ENCODE data around the gene QKI. TPM values are rescaled to one million over a fixed set of nuclear protein-coding genes. Genes with fewer than 3 reads are reported as not detected.

The QKI gene
- total RNA-seq, 2 experiments from 2014 or later, result 43.3 to 47.5 TPM

DNA sequence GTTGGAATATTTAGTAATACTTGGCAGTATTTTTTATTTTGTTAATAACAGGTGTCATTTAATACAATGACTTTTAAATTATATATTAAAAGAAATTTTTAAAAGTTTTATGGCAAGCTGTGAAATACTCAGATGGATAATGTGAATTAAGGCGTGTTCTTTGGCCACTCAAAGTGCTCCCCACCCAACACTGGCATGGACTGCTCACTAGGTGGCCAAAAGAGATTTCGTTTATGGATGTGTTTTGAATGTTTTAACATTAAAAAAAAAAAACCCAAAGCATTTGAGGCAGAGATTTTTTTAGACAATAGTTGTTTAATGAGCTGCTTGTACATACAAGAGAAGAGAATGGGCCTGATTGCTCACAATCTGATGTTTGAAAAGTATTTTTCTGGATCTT, 86.5 kb downstream of the QKI start:
- no peak for ATAC-seq
- TF ChIP-seq, protein P1, sequence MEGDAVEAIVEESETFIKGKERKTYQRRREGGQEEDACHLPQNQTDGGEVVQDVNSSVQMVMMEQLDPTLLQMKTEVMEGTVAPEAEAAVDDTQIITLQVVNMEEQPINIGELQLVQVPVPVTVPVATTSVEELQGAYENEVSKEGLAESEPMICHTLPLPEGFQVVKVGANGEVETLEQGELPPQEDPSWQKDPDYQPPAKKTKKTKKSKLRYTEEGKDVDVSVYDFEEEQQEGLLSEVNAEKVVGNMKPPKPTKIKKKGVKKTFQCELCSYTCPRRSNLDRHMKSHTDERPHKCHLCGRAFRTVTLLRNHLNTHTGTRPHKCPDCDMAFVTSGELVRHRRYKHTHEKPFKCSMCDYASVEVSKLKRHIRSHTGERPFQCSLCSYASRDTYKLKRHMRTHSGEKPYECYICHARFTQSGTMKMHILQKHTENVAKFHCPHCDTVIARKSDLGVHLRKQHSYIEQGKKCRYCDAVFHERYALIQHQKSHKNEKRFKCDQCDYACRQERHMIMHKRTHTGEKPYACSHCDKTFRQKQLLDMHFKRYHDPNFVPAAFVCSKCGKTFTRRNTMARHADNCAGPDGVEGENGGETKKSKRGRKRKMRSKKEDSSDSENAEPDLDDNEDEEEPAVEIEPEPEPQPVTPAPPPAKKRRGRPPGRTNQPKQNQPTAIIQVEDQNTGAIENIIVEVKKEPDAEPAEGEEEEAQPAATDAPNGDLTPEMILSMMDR (IDR thresholded peaks at IDR 0.05), result no peak
- intact Hi-C loops (cut with micrococcal nuclease), result no loop called here
- Mint-ChIP-seq H3K9me3 (peaks cover 21% of the 10 kb centered on the region), H3K36me3 (ENCODE audit: low read depth) (peaks cover 40% of the 10 kb centered on the region), H3K27me3 (no peaks in the 10 kb centered on the region), H3K4me1 (ENCODE audit: low read depth) (peaks cover 21% of the 10 kb centered on the region), H3K27ac (no peak overlapping the region), H3K4me3 (no peak overlapping the region)
- DNase-seq, result no peak
- POLR2A ChIA-PET, result interaction anchor here (0.7 kb wide), 1 partner anchor 138 kb away, joined by 5 read pairs; no protein-coding TSS in a partner anchor
- CTCF ChIA-PET, result interaction anchor here (1.5 kb wide), 1 partner anchor 15 kb away, joined by 4 read pairs; no protein-coding TSS in a partner anchor

DNA sequence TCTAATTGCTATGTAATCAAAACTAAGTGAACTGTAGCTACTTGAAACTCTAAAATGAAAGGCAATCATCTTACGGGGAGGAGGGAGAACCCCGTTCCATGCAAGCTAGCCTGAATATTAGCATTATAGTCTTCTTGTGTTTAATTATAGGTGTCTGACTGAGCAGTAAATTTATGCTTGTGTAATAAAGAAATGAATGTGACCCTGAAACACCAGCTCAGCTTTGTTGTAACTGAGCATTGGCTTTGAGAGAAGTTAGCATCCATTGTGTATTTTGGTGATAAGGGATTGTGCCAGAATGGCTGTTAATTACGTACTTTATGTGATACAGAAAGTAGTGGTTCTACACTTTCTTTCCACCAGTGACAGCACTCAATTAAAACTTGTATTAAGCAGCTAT, 86.9 kb downstream of the QKI start:
- DNase-seq (no peak), ATAC-seq (no peak)
- ChIA-PET CTCF (interaction anchor here (1.5 kb wide), 1 partner anchor 15 kb away, joined by 4 read pairs; no protein-coding TSS in a partner anchor), POLR2A (no interaction called here)
- no peak overlapping the region for H3K4me3 Mint-ChIP-seq
- H3K36me3 Mint-ChIP-seq (ENCODE audit: low read depth), result peaks cover 41% of the 10 kb centered on the region
- peaks cover 19% of the 10 kb centered on the region for H3K4me1 Mint-ChIP-seq (ENCODE audit: low read depth)
- no peak overlapping the region for H3K27ac Mint-ChIP-seq
- TF ChIP-seq, protein P1 (IDR thresholded peaks at IDR 0.05), result no peak
- intact Hi-C loops (cut with micrococcal nuclease), result no loop called here
- H3K9me3 Mint-ChIP-seq, result peaks cover 22% of the 10 kb centered on the region
- no peaks in the 10 kb centered on the region for H3K27me3 Mint-ChIP-seq

DNA sequence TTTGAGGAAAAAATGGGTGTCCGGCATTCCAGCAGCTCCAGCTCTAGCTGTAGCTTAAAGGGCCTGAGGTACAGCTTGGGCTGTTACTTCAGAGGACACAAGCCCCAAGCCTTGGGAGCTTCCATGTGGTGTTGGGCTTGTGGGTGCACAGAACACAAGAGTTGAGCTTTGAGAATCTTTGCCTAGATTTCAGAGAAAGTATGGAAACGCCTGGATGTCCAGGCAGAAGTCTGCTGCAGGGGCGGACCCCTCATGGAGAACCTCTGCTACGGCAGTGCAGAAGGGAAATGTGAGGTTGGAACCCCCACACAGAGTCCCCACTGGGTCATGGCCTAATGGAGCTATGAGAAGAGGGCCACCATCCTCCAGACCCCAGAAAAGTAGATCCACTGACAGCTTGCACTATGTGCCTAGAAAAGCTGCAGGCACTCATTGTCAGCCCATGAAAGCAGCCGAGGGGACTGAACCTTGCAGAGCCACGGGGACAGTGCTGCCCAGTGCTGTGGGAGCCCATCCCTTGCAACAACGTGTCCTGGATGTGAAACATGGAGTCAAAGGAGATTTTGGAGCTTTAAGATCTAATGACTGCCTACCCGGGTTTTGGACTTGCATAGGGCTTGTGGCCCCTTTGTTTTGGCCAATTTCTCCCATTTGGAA, 90.6 kb downstream of the QKI start:
- TF ChIP-seq, protein P1 (IDR thresholded peaks at IDR 0.05), result no peak
- Mint-ChIP-seq H3K36me3 (ENCODE audit: low read depth) (peaks cover 47% of the 10 kb centered on the region), H3K27ac (no peak overlapping the region), H3K9me3 (peaks cover 26% of the 10 kb centered on the region), H3K4me1 (ENCODE audit: low read depth) (peaks cover 10% of the 10 kb centered on the region), H3K4me3 (no peak overlapping the region), H3K27me3 (no peaks in the 10 kb centered on the region)
- DNase-seq, result no peak
- ChIA-PET CTCF (no interaction called here), POLR2A (no interaction called here)
- intact Hi-C loops (cut with micrococcal nuclease), result no loop called here
- ATAC-seq, result no peak

DNA sequence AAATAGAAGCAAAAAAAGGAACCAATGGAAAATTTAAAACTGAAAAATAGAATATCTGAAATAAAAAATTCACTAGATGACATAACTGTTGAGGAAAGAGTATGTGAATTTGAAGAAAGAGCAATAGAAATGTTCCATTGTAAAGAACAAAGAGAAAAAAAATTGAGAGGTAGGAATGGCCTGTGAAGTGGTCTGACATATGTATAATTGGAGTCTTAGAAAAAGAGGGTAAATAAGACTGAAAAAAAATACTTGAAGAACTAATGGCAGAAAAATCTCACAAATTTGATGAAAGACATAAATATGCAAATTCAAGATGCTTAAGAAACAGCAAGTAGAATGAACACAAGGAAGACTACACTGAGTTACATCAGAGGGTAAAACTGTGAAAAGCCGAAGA, 93.4 kb downstream of the QKI start:
- no peak overlapping the region for H3K27ac Mint-ChIP-seq
- ChIA-PET CTCF (no interaction called here), POLR2A (no interaction called here)
- intact Hi-C loops (cut with micrococcal nuclease), result no loop called here
- H3K9me3 Mint-ChIP-seq, result peaks cover 26% of the 10 kb centered on the region
- H3K36me3 Mint-ChIP-seq (ENCODE audit: low read depth), result peaks cover 41% of the 10 kb centered on the region
- ATAC-seq (no peak), DNase-seq (no peak)
- H3K4me1 Mint-ChIP-seq (ENCODE audit: low read depth), result peaks cover 6% of the 10 kb centered on the region
- H3K4me3 Mint-ChIP-seq, result no peak overlapping the region
- H3K27me3 Mint-ChIP-seq, result no peaks in the 10 kb centered on the region
- TF ChIP-seq, protein P1 (IDR thresholded peaks at IDR 0.05), result no peak

DNA sequence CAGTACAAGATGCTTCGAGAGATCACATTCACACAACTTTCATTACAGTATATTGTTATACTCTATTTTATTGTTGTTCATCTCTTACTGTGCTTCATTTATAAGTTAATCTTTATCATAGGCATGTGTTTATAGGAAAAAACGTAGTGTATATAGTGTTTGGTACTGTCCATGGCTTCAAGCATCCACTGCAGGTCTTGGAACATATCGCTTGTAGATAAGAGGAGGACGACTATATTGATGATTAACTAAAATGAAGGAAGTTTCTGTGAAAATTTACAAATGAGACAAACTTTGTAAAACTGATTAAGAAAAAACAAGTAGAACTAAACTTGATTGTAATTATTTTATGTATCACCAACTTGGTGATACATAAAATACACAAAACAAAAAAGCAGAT, 98.5 kb downstream of the QKI start:
- POLR2A ChIA-PET, result no interaction called here
- TF ChIP-seq, protein P1 (IDR thresholded peaks at IDR 0.05), result no peak
- H3K27ac Mint-ChIP-seq, result no peak overlapping the region
- DNase-seq (no peak), ATAC-seq (no peak)
- CTCF ChIA-PET, result no interaction called here
- H3K9me3 Mint-ChIP-seq, result peaks cover 3% of the 10 kb centered on the region
- H3K27me3 Mint-ChIP-seq, result no peaks in the 10 kb centered on the region
- no peak overlapping the region for H3K4me3 Mint-ChIP-seq
- H3K36me3 Mint-ChIP-seq (ENCODE audit: low read depth), result peaks cover 6% of the 10 kb centered on the region
- peaks cover 18% of the 10 kb centered on the region for H3K4me1 Mint-ChIP-seq (ENCODE audit: low read depth)
- intact Hi-C loops (cut with micrococcal nuclease), result no loop called here

Measured in activated CD8-positive, alpha-beta T cell treated with anti-CD3 and anti-CD28 coated beads for 36 hours (primary cell).